Astrocyte (in vitro differentiated cells and primary cell): ENCODE measurements around the gene PACRG.

Source experiments
- EZH2 ChIP-seq: IDR thresholded peaks from 2 replicates; pipeline ENCODE4 v1.6.1; 2012; ENCODE audit warnings: mild to moderate bottlenecking, low read length, inconsistent platforms; ENCODE audit not compliant: insufficient read depth
- TF ChIP-seq, protein P1 (sequence below): IDR thresholded peaks from 2 replicates; pipeline ENCODE4 v1.5.1; 2011; ENCODE audit warnings: low read depth, mild to moderate bottlenecking, inconsistent platforms, low read length, moderate library complexity; ENCODE audit not compliant: insufficient read depth

DNA sequence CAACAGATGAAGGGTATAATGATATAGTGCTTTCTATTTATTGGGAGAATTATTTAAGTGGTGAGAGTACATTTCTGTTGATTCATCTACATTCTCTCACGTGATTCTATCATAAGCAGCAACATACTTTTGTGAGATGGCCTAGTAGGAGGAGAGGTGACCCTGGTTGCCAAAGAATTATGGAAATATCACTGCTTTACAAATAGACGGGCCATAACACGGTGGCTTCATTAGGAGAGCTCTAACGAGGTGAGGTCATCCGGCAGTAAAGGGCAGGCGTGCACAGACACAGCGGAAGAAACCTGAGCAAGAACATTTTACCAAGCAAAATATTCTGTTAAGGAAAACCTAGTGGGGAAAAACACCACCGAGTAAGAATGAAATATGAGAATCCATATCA lies 349.4 kb downstream of the PACRG start:
- TF ChIP-seq, protein P1, sequence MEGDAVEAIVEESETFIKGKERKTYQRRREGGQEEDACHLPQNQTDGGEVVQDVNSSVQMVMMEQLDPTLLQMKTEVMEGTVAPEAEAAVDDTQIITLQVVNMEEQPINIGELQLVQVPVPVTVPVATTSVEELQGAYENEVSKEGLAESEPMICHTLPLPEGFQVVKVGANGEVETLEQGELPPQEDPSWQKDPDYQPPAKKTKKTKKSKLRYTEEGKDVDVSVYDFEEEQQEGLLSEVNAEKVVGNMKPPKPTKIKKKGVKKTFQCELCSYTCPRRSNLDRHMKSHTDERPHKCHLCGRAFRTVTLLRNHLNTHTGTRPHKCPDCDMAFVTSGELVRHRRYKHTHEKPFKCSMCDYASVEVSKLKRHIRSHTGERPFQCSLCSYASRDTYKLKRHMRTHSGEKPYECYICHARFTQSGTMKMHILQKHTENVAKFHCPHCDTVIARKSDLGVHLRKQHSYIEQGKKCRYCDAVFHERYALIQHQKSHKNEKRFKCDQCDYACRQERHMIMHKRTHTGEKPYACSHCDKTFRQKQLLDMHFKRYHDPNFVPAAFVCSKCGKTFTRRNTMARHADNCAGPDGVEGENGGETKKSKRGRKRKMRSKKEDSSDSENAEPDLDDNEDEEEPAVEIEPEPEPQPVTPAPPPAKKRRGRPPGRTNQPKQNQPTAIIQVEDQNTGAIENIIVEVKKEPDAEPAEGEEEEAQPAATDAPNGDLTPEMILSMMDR: no peak
- no peak for TF ChIP-seq EZH2
